ENCODE data around the gene OTOG.

The OTOG gene

GRCh38 chr11:17643506-17644405, 96.7 kb downstream of the OTOG start:
- ChIA-PET CTCF (interaction anchor here (0.6 to 1.1 kb wide), 2 partner anchors 53 to 92 kb away, joined by 3 to 5 read pairs; no protein-coding TSS in a partner anchor), POLR2A (no interaction called here)
- Histone ChIP-seq H3K9me3 (ENCODE audit: control insufficient read depth, insufficient read depth, low read depth, low read length) (no peaks in the 10 kb centered on the region), H3K27ac (ENCODE audit: extremely low read depth, low read depth, low read length) (no peak overlapping the region), H3K4me3 (ENCODE audit: low read depth, low read length) (no peak overlapping the region), H3K4me1 (ENCODE audit: control insufficient read depth, insufficient read depth, low read length) (no peaks in the 10 kb centered on the region), H3K36me3 (ENCODE audit: control insufficient read depth in 2 of 2, insufficient read depth in 1 of 2, low read length in 2 of 2) (no peaks in the 10 kb centered on the region)
- TF ChIP-seq ZNF792 (tag by site-specific recombination; IDR thresholded peaks at IDR 0.05) (no peak), WT1 (tag by site-specific recombination; IDR thresholded peaks at IDR 0.05) (no peak), ZNF23 (tag by site-specific recombination; IDR thresholded peaks at IDR 0.05; ENCODE audit: borderline replicate concordance) (no peak), ZNF521 (tag by site-specific recombination; IDR thresholded peaks at IDR 0.05) (no peak), SCRT1 (tag by site-specific recombination; IDR thresholded peaks at IDR 0.05; ENCODE audit: borderline replicate concordance) (no peak), BCL6B (tag by site-specific recombination; IDR thresholded peaks at IDR 0.05) (no peak), ZBTB49 (tag by site-specific recombination; IDR thresholded peaks at IDR 0.05; ENCODE audit: low read depth) (no peak)

- no peak overlapping the region for H3K4me3 ChIP-seq (ENCODE audit: low read depth, low read length)
- no peaks in the 10 kb centered on the region for H3K36me3 ChIP-seq (ENCODE audit: control insufficient read depth in 2 of 2, insufficient read depth in 1 of 2, low read length in 2 of 2)
- no peaks in the 10 kb centered on the region for H3K9me3 ChIP-seq (ENCODE audit: control insufficient read depth, insufficient read depth, low read depth, low read length)
- ChIA-PET CTCF (interaction anchor here (1.1 to 1.2 kb wide), 2 partner anchors 40 to 52 kb away, joined by 3 to 5 read pairs; no protein-coding TSS in a partner anchor), POLR2A (no interaction called here)
- TF ChIP-seq ZNF16 (tag by site-specific recombination; IDR thresholded peaks at IDR 0.05; ENCODE audit: low read depth): no peak
- no peak for TF ChIP-seq ZNF311 (tag by site-specific recombination; IDR thresholded peaks at IDR 0.05; ENCODE audit: borderline replicate concordance)
- TF ChIP-seq KLF10 (tag by site-specific recombination; IDR thresholded peaks at IDR 0.05): no peak
- TF ChIP-seq ZNF404 (tag by site-specific recombination; IDR thresholded peaks at IDR 0.05): no peak
- no peak for TF ChIP-seq SP7 (tag by site-specific recombination; IDR thresholded peaks at IDR 0.05)
- no peak for TF ChIP-seq ZNF274 (IDR thresholded peaks at IDR 0.05; ENCODE audit: low read length)
- no peak for TF ChIP-seq ZNF274 (tag by site-specific recombination; IDR thresholded peaks at IDR 0.05; ENCODE audit: borderline replicate concordance)
- no peak for TF ChIP-seq ZNF362 (tag by site-specific recombination; IDR thresholded peaks at IDR 0.05)
- no peak for TF ChIP-seq GLIS2 (tag by site-specific recombination; IDR thresholded peaks at IDR 0.05)
- TF ChIP-seq HOXC10 (CRISPR knock-in tag; IDR thresholded peaks at IDR 0.05): no peak
- TF ChIP-seq ZNF37A (tag by site-specific recombination; IDR thresholded peaks at IDR 0.05): no peak
- TF ChIP-seq BCL11B (tag by site-specific recombination; IDR thresholded peaks at IDR 0.05; ENCODE audit: low read depth): no peak
- TF ChIP-seq, protein P1, sequence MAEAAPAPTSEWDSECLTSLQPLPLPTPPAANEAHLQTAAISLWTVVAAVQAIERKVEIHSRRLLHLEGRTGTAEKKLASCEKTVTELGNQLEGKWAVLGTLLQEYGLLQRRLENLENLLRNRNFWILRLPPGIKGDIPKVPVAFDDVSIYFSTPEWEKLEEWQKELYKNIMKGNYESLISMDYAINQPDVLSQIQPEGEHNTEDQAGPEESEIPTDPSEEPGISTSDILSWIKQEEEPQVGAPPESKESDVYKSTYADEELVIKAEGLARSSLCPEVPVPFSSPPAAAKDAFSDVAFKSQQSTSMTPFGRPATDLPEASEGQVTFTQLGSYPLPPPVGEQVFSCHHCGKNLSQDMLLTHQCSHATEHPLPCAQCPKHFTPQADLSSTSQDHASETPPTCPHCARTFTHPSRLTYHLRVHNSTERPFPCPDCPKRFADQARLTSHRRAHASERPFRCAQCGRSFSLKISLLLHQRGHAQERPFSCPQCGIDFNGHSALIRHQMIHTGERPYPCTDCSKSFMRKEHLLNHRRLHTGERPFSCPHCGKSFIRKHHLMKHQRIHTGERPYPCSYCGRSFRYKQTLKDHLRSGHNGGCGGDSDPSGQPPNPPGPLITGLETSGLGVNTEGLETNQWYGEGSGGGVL (tag by site-specific recombination; IDR thresholded peaks at IDR 0.05): no peak
- TF ChIP-seq ZNF433 (tag by site-specific recombination; IDR thresholded peaks at IDR 0.05; ENCODE audit: low read depth): no peak
- TF ChIP-seq OVOL3 (tag by site-specific recombination; IDR thresholded peaks at IDR 0.05): no peak
- no peak for TF ChIP-seq ZNF112 (tag by site-specific recombination; IDR thresholded peaks at IDR 0.05)
- no peak for TF ChIP-seq ZBTB8A (tag by site-specific recombination; IDR thresholded peaks at IDR 0.05)
- TF ChIP-seq ZNF292 (tag by site-specific recombination; IDR thresholded peaks at IDR 0.05; ENCODE audit: borderline replicate concordance, low read depth): no peak
- TF ChIP-seq ZNF76 (tag by site-specific recombination; IDR thresholded peaks at IDR 0.05; ENCODE audit: borderline replicate concordance, low read depth): no peak
- no peak for TF ChIP-seq GLI4 (tag by site-specific recombination; IDR thresholded peaks at IDR 0.05)
- no peaks in the 10 kb centered on the region for H3K4me1 ChIP-seq (ENCODE audit: control insufficient read depth, insufficient read depth, low read length)
- no peak overlapping the region for H3K27ac ChIP-seq (ENCODE audit: extremely low read depth, low read depth, low read length)
Measured at GRCh38 chr11:17645190-17645970, 98.3 kb downstream of the OTOG start.

Data from HEK293 (cell line).